Sigmoid colon (tissue), 7 donors: ENCODE measurements around the gene CD2. TPM values are rescaled to one million over a fixed set of nuclear protein-coding genes. Genes with fewer than 3 reads are reported as not detected.

Experiments
- DNase-seq: peaks from one replicate; pipeline ENCODE4 v3.0.0-alpha.2; 2019
- H3K27ac ChIP-seq, 4 donors: fragments of 200-600 bp; sonication (generic); one replicate each; pipeline ENCODE4 v1.5.1; 2016 to 2019; ENCODE audit warnings: mild to moderate bottlenecking in 1 of 4
- H3K27me3 ChIP-seq, 3 donors: fragments of 200-600 bp; sonication (generic); one replicate each; pipeline ENCODE4 v1.5.1; 2019; ENCODE audit warnings: mild to moderate bottlenecking in 1 of 3
- H3K36me3 ChIP-seq, 4 donors: fragments of 200-600 bp; sonication (generic); one replicate each; pipeline ENCODE4 v1.5.1; 2016 to 2019
- H3K4me1 ChIP-seq, 4 donors: fragments of 200-600 bp; sonication (generic); one replicate each; pipeline ENCODE4 v1.5.1; 2017 to 2019
- H3K4me3 ChIP-seq, 4 donors: fragments of 200-600 bp; sonication (generic); one replicate each; pipeline ENCODE4 v1.5.1; 2017 to 2019; ENCODE audit warnings: mild to moderate bottlenecking in 2 of 4, moderate library complexity in 1 of 4
- H3K9me3 ChIP-seq, 4 donors: fragments of 200-600 bp in 3 of 4; sonication (generic) in 3 of 4; one replicate each; pipeline versions ENCODE4 v1.5.1 to v1.6.1; 2013 to 2019
- EP300 ChIP-seq, 4 donors: sonication (generic); formaldehyde crosslinking; IDR thresholded peaks; one replicate each; pipeline ENCODE4 v1.6.1; 2017; ENCODE audit warnings: antibody characterized with exemption in 4 of 4
- POLR2A ChIP-seq, 2 donors: fragments of 450-650 bp; IDR thresholded peaks; one replicate each; pipeline ENCODE4 v1.6.1; 2016; ENCODE audit warnings: antibody characterized with exemption in 2 of 2, mild to moderate bottlenecking in 2 of 2, moderate library complexity in 2 of 2
- POLR2AphosphoS5 ChIP-seq, 4 donors: sonication (generic); formaldehyde crosslinking; IDR thresholded peaks; one replicate each; pipeline ENCODE4 v1.6.1; 2017; ENCODE audit warnings: antibody characterized with exemption in 4 of 4
- WGBS, 2 donors: extraction: QIAGEN DNeasy Blood & Tissue Kit; methylation state at CpG; one replicate each; pipeline ENCODE4 v1.1.7; 2013; 5-methylcytosine and 5-hydroxymethylcytosine counted together
- intact Hi-C: fragments of 100-400 bp; cut with DNase I; formaldehyde crosslinking; loops from one replicate; pipeline ENCODE4 v1.15.1; 2023
- polyA plus RNA-seq, 3 donors: library from polyadenylated mRNA; stranded (reverse); fragments of 200-250 nt; gene quantifications; one replicate each; pipeline ENCODE4 v1.2.3, GENCODE V29; 2013
- total RNA-seq, 4 donors: library from RNA; depleted of rRNA; stranded (reverse); fragments of >200 nt; gene quantifications; one replicate each; pipeline ENCODE4 v1.1.0, GENCODE V29; 2016
- TF ChIP-seq, protein P1 (sequence below), 4 experiments: fragments of 450-650 bp in 3 of 4; fragments of 200-600 bp in 1 of 4; IDR thresholded peaks; one replicate each; pipeline ENCODE4 v1.5.1; 2016 to 2019; ENCODE audit warnings: antibody characterized with exemption in 4 of 4, mild to moderate bottlenecking in 3 of 4, moderate library complexity in 2 of 4
- donor health status: healthy with polysubstance abuse.
- donor health status: Bipolar disorder and iron deficiency.
- donor health status: healthy.

Gene CD2
- total and polyA plus RNA-seq, 7 donors, result 0.36 to 30.2 (median 1.1) TPM; not detected in 1

DNA sequence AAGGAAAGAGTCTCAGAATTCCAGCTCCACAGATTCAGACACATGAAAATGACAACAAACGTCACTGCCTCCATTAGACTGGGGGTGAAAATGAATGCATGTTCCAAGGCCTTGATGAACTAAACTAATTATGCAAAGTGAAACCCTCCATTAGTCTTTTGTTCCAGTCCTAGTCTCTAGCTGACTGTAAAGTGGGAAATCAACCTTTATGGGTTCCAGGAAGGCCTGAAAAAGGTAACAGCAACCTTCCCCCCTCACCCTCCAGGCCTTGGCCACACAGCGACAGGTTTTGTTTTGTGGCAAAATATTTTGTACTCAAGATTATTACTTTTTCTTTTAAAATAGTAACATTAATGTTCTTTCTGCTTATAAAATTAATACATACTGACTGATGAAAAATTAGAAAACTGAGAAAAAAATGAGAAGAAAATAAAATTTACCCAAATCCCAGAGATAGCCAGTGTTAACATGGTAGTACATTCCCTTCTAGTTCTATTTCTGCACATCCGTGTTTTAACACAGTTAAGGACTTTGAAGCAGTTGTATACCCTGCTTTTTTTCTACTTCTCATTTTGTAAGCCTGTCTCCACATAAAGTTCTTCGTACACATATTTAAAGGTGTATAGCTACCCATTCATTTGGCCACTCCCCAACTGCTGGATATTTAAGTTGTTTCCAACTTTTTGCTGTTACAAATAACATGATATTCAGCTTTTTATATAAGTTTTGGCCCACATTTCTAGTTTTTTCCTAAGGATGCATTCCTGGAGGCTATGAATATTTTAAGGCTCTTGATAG is 60.9 kb downstream of the CD2 start:
- no peak for DNase-seq
- 70 to 86% methylated on average over 4 of the region's 4 CpGs for WGBS, 2 donors
- H3K27me3 ChIP-seq, result no peaks in the 10 kb centered on the region
- no peak overlapping the region for H3K27ac ChIP-seq
- no peaks in the 10 kb centered on the region for H3K4me1 ChIP-seq
- peaks cover 0 to 5% (median 0%) of the 10 kb centered on the region in 4 donors for H3K9me3 ChIP-seq
- no peak overlapping the region for H3K4me3 ChIP-seq
- intact Hi-C loops, result no loop called here
- H3K36me3 ChIP-seq, result no peaks in the 10 kb centered on the region
- no peak for TF ChIP-seq EP300 (IDR thresholded peaks at IDR 0.05)
- no peak for TF ChIP-seq POLR2A (IDR thresholded peaks at IDR 0.05)
- TF ChIP-seq POLR2AphosphoS5 (IDR thresholded peaks at IDR 0.05), result no peak
- TF ChIP-seq, protein P1, sequence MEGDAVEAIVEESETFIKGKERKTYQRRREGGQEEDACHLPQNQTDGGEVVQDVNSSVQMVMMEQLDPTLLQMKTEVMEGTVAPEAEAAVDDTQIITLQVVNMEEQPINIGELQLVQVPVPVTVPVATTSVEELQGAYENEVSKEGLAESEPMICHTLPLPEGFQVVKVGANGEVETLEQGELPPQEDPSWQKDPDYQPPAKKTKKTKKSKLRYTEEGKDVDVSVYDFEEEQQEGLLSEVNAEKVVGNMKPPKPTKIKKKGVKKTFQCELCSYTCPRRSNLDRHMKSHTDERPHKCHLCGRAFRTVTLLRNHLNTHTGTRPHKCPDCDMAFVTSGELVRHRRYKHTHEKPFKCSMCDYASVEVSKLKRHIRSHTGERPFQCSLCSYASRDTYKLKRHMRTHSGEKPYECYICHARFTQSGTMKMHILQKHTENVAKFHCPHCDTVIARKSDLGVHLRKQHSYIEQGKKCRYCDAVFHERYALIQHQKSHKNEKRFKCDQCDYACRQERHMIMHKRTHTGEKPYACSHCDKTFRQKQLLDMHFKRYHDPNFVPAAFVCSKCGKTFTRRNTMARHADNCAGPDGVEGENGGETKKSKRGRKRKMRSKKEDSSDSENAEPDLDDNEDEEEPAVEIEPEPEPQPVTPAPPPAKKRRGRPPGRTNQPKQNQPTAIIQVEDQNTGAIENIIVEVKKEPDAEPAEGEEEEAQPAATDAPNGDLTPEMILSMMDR (IDR thresholded peaks at IDR 0.05), result no peak

DNA sequence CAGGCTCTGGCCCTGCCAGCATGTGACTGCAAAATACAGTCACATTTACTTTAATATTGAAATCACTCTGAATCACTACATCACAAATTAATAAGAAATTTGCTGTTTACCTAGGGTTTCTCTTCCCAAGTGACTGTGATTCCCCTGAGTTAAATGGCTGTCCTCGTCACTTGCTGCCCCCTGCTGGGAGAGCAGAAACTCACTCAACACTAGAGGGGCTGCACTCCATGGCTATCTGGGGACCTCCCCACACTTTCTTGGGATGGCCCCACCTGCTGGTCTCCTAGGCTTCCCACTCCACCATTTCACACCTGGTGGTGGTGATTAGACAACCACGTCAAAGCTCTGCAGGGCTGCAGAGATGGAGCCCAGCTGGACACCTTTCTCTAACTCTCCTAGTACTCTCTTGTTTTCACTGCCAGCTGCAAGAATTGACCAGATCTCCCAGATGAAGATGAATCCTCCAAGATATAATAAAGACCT is 63.4 kb downstream of the CD2 start:
- Histone ChIP-seq H3K36me3 (no peaks in the 10 kb centered on the region), H3K27me3 (no peaks in the 10 kb centered on the region), H3K27ac (no peak overlapping the region), H3K4me1 (no peaks in the 10 kb centered on the region), H3K4me3 (no peak overlapping the region), H3K9me3 (no peaks in the 10 kb centered on the region)
- no peak for DNase-seq
- TF ChIP-seq, protein P1 (IDR thresholded peaks at IDR 0.05), result peak in 1 of 4 experiments; percentile 15
- TF ChIP-seq EP300 (IDR thresholded peaks at IDR 0.05), result no peak
- WGBS, 2 donors, result 34 to 56% methylated on average over 2 of the region's 2 CpGs
- intact Hi-C loops, result no loop called here

Other genes with a start within 250 kb of the CD2 start
- 10 to 100 TPM; 17.5 to 36.6 (median 28.0) TPM for gene CD58, start 183.4 kb upstream of the CD2 start, total RNA-seq
- 10 to 100 TPM in 2 of 3 donors, 1 to 10 TPM in 1; 8.4 to 19.6 (median 15.7) TPM for gene CD58, start 183.4 kb upstream of the CD2 start, polyA plus RNA-seq
- 1 to 10 TPM; 3.9 to 7.2 (median 6.2) TPM for gene IGSF3, start 86.7 kb upstream of the CD2 start, total RNA-seq
- gene IGSF3, start 86.7 kb upstream of the CD2 start, polyA plus RNA-seq, result 10 to 100 TPM in 1 of 3 donors, 1 to 10 TPM in 2; 1.8 to 10.2 (median 2.5) TPM
- gene PTGFRN, start 155.5 kb downstream of the CD2 start, total RNA-seq, result 100 to 1,000 TPM in 2 of 4 donors, 10 to 100 TPM in 2; 77.3 to 179 (median 109) TPM
- 10 to 100 TPM in 2 of 3 donors, 1 to 10 TPM in 1; 6.6 to 38.8 (median 11.8) TPM for gene PTGFRN, start 155.5 kb downstream of the CD2 start, polyA plus RNA-seq
- 1 to 10 TPM in 2 of 4 donors, under 1 TPM in 2; 0.66 to 1.4 (median 1.0) TPM for gene CD101, start 247.3 kb downstream of the CD2 start, total RNA-seq
- 1 to 10 TPM in 2 of 3 donors, under 1 TPM in 1; 0.60 to 1.7 (median 1.6) TPM for gene CD101, start 247.3 kb downstream of the CD2 start, polyA plus RNA-seq